HEK293 (cell line): Measurements from ENCODE around the gene BCAS2.

ENCODE experiments used
- CTCF ChIP-seq: fragments of 450-650 bp; formaldehyde crosslinking; IDR thresholded peaks from 2 replicates; pipeline ENCODE4 v1.5.1; 2016; ENCODE audit warnings: missing biosample characterization, missing genetic modification characterization
- KLF7 ChIP-seq: fragments of 450-650 bp; formaldehyde crosslinking; IDR thresholded peaks from 2 replicates; pipeline ENCODE4 v1.5.1; 2016; ENCODE audit warnings: missing biosample characterization, missing genetic modification characterization, borderline replicate concordance
- ZNF274 ChIP-seq, 2 experiments: fragments of 200-500 bp in 1 of 2; fragments of 450-650 bp in 1 of 2; sonication (Bioruptor generic) in 1 of 2; formaldehyde crosslinking in 1 of 2; IDR thresholded peaks; 2 replicates each; pipeline versions ENCODE4 v1.5.1 to v1.6.1; 2014 to 2016; ENCODE audit warnings: borderline replicate concordance in 1 of 2, inconsistent platforms in 1 of 2, low read length in 1 of 2, missing biosample characterization in 1 of 2, missing genetic modification characterization in 1 of 2
- ZSCAN5A ChIP-seq: fragments of 450-650 bp; formaldehyde crosslinking; IDR thresholded peaks from 2 replicates; pipeline ENCODE4 v1.5.1; 2016; ENCODE audit warnings: missing biosample characterization, missing genetic modification characterization

- TF ChIP-seq KLF7 (tag by site-specific recombination) (no peak), ZNF274 (IDR thresholded peaks at IDR 0.05; ENCODE audit: low read length) (no peak), ZNF274 (tag by site-specific recombination; IDR thresholded peaks at IDR 0.05; ENCODE audit: borderline replicate concordance) (no peak), ZSCAN5A (tag by site-specific recombination) (no peak), CTCF (tag by site-specific recombination) (no peak)
Observed at GRCh38 chr1:114522264-114522575, 59.2 kb downstream of the BCAS2 start.
